ENCODE data around the gene ZNF609.

ZNF609 gene

GRCh38 chr15:64544450-64544849 is 84.1 kb downstream of the ZNF609 start:
- no peak for DNase-seq (ENCODE audit: low spot score)

- no peak for DNase-seq (ENCODE audit: low spot score)
Measured at GRCh38 chr15:64547275-64547674, 86.9 kb downstream of the ZNF609 start.

- no peak for DNase-seq (ENCODE audit: low spot score)
Measured at GRCh38 chr15:64548235-64548634, 87.9 kb downstream of the ZNF609 start.

- no peak for DNase-seq (ENCODE audit: low spot score)
Measured at GRCh38 chr15:64549860-64550259, 89.5 kb downstream of the ZNF609 start.

GRCh38 chr15:64552281-64552948 is 92.0 kb downstream of the ZNF609 start:
- no peak for DNase-seq (ENCODE audit: low spot score)

DNA sequence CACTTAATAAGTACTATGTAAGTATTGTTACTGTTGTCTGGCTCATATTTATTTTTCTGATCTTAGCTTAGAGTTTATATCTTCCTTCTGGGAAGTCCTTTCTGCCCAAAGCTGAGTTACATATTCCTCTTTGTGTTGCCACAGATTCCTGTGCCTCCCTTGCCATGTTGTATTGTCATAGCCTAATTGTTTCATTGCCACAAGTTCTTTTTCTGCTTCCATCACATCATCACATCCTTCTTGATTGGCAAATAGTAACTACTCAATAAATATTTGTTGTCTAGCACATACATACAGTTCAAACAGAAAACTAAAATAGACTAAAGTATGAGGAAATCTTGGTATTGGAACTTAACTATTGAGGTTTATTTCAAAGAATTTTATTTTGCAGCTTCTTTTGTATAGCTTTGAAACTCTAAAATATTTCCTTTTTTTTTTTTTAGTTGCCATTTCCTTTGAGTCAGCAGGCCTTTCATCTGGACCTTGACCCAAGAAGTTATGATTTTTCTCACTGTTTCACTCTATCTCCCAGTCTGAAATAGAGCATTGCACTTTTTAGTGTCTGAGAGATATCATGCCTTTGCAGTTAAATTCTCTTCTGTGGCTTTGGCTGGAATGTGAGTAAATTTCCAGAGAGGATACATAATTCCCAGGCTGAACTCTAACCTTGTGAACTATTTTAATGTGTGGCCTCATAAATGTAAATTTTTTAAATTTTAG is 98.2 kb downstream of the ZNF609 start:
- no peak for DNase-seq (ENCODE audit: low spot score)

GRCh38 chr15:64559243-64559642 is 98.9 kb downstream of the ZNF609 start:
- DNase-seq (ENCODE audit: low spot score) = no peak

DNA sequence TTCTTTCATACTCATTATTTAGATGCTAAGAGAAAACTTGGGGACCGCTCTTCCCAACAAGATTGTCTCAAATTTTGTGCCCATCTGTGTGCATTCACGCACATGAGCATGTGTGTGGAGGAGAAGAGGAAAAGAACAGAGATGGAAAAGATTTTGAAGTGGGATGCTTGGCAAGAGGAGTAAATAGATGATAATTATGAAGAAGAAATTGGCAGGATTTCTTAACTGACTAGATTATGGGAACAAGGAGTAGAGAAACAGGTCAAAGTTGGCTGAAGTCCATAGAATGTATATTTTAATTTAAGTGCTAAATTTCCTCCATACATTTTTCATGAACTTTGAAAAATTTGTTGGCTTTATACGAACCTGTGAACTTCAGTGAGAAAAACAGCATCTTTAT is 100.1 kb downstream of the ZNF609 start:
- DNase-seq (ENCODE audit: low spot score) = no peak

DNA sequence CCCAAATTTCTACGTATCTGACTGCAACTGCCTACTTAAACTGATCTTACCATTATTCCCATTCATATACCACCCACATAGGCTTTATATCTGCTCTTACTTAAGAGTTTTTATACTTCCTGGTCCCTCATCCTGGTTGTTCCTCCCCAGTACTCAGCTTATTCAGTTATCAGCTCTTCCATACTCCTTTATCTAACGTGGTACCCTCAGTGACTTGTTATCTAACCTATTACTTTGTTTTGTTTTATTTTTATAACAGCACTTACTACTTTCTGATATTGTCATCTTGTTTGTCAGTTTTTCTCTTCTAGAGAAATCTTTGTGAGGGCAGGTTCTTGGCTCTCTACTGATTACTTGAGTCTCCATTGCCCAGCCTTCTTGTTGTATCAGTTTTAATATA is 100.6 kb downstream of the ZNF609 start:
- DNase-seq (ENCODE audit: low spot score) = no peak

DNA sequence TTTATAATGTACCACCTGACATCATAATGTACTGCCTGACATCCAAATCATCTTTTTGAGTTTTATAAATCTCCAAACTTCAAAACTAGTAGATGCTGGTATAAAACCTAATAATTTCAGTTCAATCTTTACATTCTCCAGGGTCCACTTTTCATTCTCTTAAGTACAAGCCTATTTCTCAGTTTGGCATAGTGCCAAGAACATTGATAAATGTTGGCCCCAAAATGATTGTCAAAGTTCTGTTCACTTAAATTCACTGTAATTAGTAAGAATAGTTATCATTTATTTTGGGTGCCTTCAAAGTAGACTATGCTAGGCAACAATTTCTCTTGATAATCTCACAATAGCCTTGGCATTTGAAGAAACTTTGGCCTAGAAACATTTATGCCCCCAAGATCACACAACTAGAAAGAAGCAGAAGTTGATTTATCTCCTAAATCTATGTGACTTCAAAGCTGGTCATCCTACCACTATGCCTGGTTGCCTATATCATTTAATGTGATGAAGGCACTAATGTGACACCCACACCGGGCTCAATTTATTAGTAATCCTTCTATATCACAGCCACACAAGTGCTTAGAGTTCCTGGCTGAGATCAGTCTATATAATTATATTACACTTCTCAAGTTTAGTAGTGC is 101.7 kb downstream of the ZNF609 start:
- no peak for DNase-seq (ENCODE audit: low spot score)

DNA sequence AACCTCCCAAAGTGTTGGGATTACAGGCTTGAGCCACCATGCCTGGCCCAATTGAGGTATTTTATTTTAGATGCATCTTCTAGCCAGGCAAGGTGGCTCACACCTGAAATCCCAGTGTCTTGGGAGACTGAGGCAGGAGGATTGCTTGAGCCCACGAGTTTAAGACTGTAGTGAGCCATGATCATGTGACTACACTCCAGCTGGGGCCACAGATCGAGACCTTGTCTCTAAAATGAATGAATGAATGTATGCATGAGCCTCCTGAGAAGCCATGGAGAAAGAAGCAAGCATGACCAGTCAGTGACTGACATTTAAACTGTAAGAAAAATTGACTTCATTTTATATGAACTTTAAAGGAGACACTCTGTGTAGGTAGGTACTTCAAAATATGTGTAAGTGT is 105.7 kb downstream of the ZNF609 start:
- no peak for DNase-seq (ENCODE audit: low spot score)

- no peak for DNase-seq (ENCODE audit: low spot score)
Measured at GRCh38 chr15:64566629-64567427, 106.5 kb downstream of the ZNF609 start.

- no peak for DNase-seq (ENCODE audit: low spot score)
Measured at GRCh38 chr15:64568765-64569164, 108.4 kb downstream of the ZNF609 start.

DNA sequence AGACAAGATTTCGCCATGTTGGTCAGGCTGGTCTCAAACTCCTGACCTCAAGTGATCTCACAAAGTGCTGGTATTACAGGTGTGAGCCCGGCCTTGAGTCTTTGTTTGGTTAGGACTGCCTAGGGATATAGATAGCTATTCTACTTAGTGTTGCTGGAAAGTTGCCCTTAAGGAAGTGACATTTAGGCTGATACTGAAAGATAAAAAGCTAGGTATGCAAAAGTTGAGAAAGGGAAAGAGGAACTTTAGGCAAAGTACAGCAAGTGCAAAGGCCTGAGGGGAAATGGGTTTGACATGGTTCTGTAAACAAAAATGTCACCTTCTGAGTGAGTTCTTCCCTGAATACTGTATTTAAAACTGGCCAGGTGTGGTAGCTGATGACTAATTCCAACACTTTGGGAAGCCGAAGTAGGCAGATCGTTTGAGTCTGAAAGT is 111.5 kb downstream of the ZNF609 start:
- DNase-seq (ENCODE audit: low spot score) = no peak

GRCh38 chr15:64572856-64573255 is 112.5 kb downstream of the ZNF609 start:
- no peak for DNase-seq (ENCODE audit: low spot score)

DNA sequence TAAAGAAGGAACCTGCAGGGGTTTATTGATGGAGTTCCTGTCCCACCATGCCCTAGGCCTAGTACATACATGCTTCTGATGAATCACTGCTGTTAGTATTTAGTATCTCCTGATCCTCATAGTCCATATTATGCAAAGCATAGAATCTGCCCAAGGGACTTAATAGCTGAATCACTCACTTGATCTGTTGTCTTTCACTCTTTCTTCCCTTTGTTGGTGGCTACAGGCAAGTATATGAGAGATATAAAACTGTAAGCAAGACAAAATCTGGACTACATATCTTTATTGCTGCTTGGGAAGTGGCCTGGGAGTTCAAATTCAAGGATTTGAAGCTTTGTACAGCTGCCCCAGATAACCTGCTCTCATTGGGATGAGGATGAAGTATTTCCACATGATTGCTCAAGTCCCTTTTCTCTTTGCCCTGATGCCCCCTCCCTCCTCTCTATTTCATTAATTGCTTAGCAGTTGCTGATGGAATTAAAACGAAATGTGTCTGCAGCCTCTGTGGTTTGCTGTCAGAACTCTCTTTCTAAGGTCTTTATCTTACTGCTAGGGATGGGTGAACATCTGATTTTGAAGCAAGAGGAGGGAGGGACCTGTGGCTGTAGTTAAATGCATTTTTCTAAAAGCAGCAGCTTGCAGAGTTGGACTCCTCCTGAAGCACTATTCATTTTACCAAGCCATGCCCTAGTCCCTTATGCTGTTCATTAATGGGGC is 114.1 kb downstream of the ZNF609 start:
- DNase-seq (ENCODE audit: low spot score) = no peak

DNA sequence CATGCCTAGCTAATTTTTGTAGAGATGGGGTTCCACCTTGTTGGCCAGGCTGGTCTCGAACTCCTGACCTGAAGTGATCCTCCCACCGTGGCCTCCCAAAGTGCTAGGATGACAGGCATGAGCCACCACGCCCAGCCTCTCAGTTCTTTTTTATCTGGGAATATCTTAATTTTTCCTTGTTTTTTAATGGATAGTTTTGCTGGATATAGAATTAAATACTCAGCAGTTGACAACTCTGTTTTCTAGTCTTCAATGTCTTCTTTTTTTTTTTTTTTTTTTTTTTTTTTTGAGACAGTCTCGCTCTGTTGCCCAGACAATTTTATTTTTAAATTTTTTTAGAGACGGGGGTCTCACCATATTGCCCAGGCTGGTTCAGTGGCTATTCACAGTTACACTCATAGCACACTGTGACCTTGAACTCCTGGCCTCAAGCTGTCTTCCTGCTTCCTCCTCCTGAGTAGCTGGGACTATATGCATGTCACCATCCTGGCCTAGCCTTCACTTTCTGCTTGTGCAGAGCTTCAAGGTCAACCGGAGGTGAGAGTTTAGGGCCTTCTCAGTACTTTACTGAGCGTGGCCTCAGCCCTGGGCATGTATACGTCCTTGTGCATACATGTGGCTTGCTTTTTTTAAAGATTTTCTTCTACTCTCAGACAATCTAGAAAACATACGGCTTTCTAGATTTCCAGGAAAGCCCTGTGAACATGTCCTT is 120.5 kb downstream of the ZNF609 start:
- DNase-seq (ENCODE audit: low spot score) = no peak

DNA sequence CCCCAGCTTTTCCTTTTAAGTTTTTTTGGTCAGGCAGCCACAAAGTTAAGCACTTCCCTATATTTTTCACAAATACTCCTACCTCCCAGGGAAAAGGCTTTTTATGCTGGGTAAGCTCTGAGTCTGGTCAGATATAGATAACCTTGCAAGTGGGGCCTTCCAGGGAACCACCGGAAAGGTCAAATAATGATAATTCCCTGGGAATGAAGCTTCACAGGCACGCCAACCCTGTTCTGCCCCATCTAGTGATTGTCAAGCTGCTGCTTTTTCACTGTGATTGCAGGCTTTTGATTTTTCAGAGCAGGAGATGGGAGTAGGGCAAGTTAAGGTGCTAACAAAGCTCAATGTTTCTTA is 121.0 kb downstream of the ZNF609 start:
- DNase-seq (ENCODE audit: low spot score) = no peak

- DNase-seq (ENCODE audit: low spot score) = no peak
Measured at GRCh38 chr15:64582202-64582601, 121.8 kb downstream of the ZNF609 start.

- DNase-seq (ENCODE audit: low spot score) = no peak
Measured at GRCh38 chr15:64583519-64583918, 123.1 kb downstream of the ZNF609 start.

GRCh38 chr15:64583983-64584382 is 123.6 kb downstream of the ZNF609 start:
- DNase-seq (ENCODE audit: low spot score) = no peak

All from HuH-7.5 (cell line).